Cardiac muscle cell (in vitro differentiated cells and primary cell): ENCODE data around the gene ATXN2. TPM values are rescaled to one million over a fixed set of nuclear protein-coding genes. Genes with fewer than 3 reads are reported as not detected.
"Not testable (repeated sequence)": the region's sequence is repeated elsewhere in the genome, so short reads cannot be mapped to it uniquely, and the experiment has no call there.

Source experiments
- DNase-seq, 2 donors: peaks; one replicate each; pipeline versions ENCODE4 v3.0.0 to v3.0.0-alpha.2; 2010 to 2017; ENCODE audit warnings: low read depth in 1 of 2, low spot score in 1 of 2
- H3K27ac ChIP-seq: fragments of 200-600 bp; sonication (generic); 2 replicates; pipeline ENCODE4 v1.5.1; 2016
- H3K27me3 ChIP-seq: fragments of 200-600 bp; sonication (generic); 2 replicates; pipeline ENCODE4 v1.6.0; 2016; ENCODE audit warnings: control low read depth
- H3K36me3 ChIP-seq: fragments of 200-600 bp; sonication (generic); 2 replicates; pipeline ENCODE4 v1.5.1; 2016; ENCODE audit warnings: control low read depth
- H3K4me1 ChIP-seq: fragments of 200-600 bp; sonication (generic); 2 replicates; pipeline ENCODE4 v1.8.1; 2017; ENCODE audit warnings: low read depth, mild to moderate bottlenecking, mixed run types
- H3K4me3 ChIP-seq: fragments of 200-600 bp; sonication (generic); 2 replicates; pipeline ENCODE4 v1.5.1; 2016; ENCODE audit warnings: mild to moderate bottlenecking
- H3K9me3 ChIP-seq: fragments of 200-600 bp; sonication (generic); 2 replicates; pipeline ENCODE4 v1.5.1; 2017; ENCODE audit warnings: low read depth, mild to moderate bottlenecking, control low read depth
- CTCF ChIP-seq: IDR thresholded peaks from 2 replicates; pipeline ENCODE4 v1.5.1; 2012; ENCODE audit warnings: low read depth, mild to moderate bottlenecking, low read length
- polyA plus RNA-seq: library from polyadenylated mRNA; unstranded; fragments of >200 nt; fragmentation: Nextera tagmentation; extraction: Ambion mirVana; gene quantifications from 2 replicates; pipeline ENCODE4 v1.2.1, GENCODE V29; 2016
- total RNA-seq: library from RNA; depleted of rRNA; stranded (reverse); fragments of >200 nt; gene quantifications from 2 replicates; pipeline ENCODE4 v1.2.3, GENCODE V29; 2016

The ATXN2 gene
- total and polyA plus RNA-seq, 2 experiments from 2014 or later = 29.5 to 52.7 TPM

GRCh38 chr12:111588010-111588409 is 11.1 kb downstream of the ATXN2 start:
- Histone ChIP-seq H3K4me3 (no peak overlapping the region), H3K27me3 (no peaks in the 10 kb centered on the region), H3K9me3 (no peaks in the 10 kb centered on the region), H3K27ac (no peak overlapping the region), H3K36me3 (no peaks in the 10 kb centered on the region), H3K4me1 (no peaks in the 10 kb centered on the region)
- TF ChIP-seq CTCF = no peak
- DNase-seq = no peak

- H3K27ac ChIP-seq = no peak overlapping the region
- H3K36me3 ChIP-seq = no peaks in the 10 kb centered on the region
- H3K27me3 ChIP-seq = no peaks in the 10 kb centered on the region
- H3K4me1 ChIP-seq = no peaks in the 10 kb centered on the region
- no peak overlapping the region for H3K4me3 ChIP-seq
- no peak for DNase-seq
- H3K9me3 ChIP-seq = no peaks in the 10 kb centered on the region
- TF ChIP-seq CTCF = no peak
These were observed 12.1 kb downstream of the ATXN2 start for GRCh38 chr12:111586986-111587385.

GRCh38 chr12:111585690-111586089 is 13.4 kb downstream of the ATXN2 start:
- Histone ChIP-seq H3K4me1 (no peaks in the 10 kb centered on the region), H3K27ac (no peak overlapping the region), H3K27me3 (no peaks in the 10 kb centered on the region), H3K4me3 (no peak overlapping the region), H3K9me3 (no peaks in the 10 kb centered on the region), H3K36me3 (no peaks in the 10 kb centered on the region)
- TF ChIP-seq CTCF = no peak
- peak in 1 of 2 donors; percentile 11 for DNase-seq

GRCh38 chr12:111584959-111585358 is 14.2 kb downstream of the ATXN2 start:
- no peak for TF ChIP-seq CTCF
- H3K4me3 ChIP-seq = no peak overlapping the region
- no peaks in the 10 kb centered on the region for H3K27me3 ChIP-seq
- H3K36me3 ChIP-seq = no peaks in the 10 kb centered on the region
- H3K4me1 ChIP-seq = no peaks in the 10 kb centered on the region
- no peaks in the 10 kb centered on the region for H3K9me3 ChIP-seq
- H3K27ac ChIP-seq = no peak overlapping the region
- DNase-seq = peak in 1 of 2 donors; percentile 18

GRCh38 chr12:111583506-111583905 is 15.6 kb downstream of the ATXN2 start:
- not testable (repeated sequence) for H3K4me1 ChIP-seq, H3K4me3 ChIP-seq, H3K27me3 ChIP-seq, H3K27ac ChIP-seq, H3K36me3 ChIP-seq, DNase-seq, H3K9me3 ChIP-seq

- TF ChIP-seq CTCF = no peak
- no peaks in the 10 kb centered on the region for H3K9me3 ChIP-seq
- no peak for DNase-seq
- H3K4me1 ChIP-seq = no peaks in the 10 kb centered on the region
- no peak overlapping the region for H3K27ac ChIP-seq
- no peaks in the 10 kb centered on the region for H3K27me3 ChIP-seq
- H3K36me3 ChIP-seq = no peaks in the 10 kb centered on the region
- H3K4me3 ChIP-seq = no peak overlapping the region
These were observed 16.9 kb downstream of the ATXN2 start for GRCh38 chr12:111582133-111582747.
